Heart right ventricle (tissue), 16 donors: Measurements from ENCODE around the gene C1R. TPM values are rescaled to one million over a fixed set of nuclear protein-coding genes. Genes with fewer than 3 reads are reported as not detected.
"Not testable (repeated sequence)": the region's sequence is repeated elsewhere in the genome, so short reads cannot be mapped to it uniquely, and the experiment has no call there.

Experiments
- ATAC-seq, 8 donors: fragments of 200-7000 bp; cut with Tn5 transposase; one replicate each; pipeline ENCODE4 v1.9.1; 2020; ENCODE audit warnings: mild to moderate bottlenecking in 8 of 8, moderate library complexity in 8 of 8, moderate number of reproducible peaks in 1 of 8
- DNase-seq, 2 donors: peaks; one replicate each; pipeline ENCODE4 v3.0.0-alpha.2; 2020
- H3K27ac ChIP-seq, 10 donors: fragments of 200-600 bp; sonication (generic) in 2 of 10; one replicate each; pipeline versions ENCODE4 v1.5.0 to v1.8.0; 2020 to 2022; ENCODE audit warnings: mild to moderate bottlenecking in 3 of 10
- H3K27me3 ChIP-seq, 7 donors: fragments of 200-600 bp; one replicate each; pipeline ENCODE4 v1.8.0; 2021 to 2022; ENCODE audit warnings: mild to moderate bottlenecking in 2 of 7
- H3K36me3 ChIP-seq, 9 donors: fragments of 200-600 bp; sonication (generic) in 1 of 9; one replicate each; pipeline versions ENCODE4 v1.5.0 to v1.8.0; 2020 to 2022; ENCODE audit warnings: mild to moderate bottlenecking in 2 of 9
- H3K4me1 ChIP-seq, 9 donors: fragments of 200-600 bp; sonication (generic) in 1 of 9; one replicate each; pipeline versions ENCODE4 v1.5.0 to v1.8.0; 2020 to 2022; ENCODE audit warnings: mild to moderate bottlenecking in 4 of 9
- H3K4me3 ChIP-seq, 10 donors: fragments of 200-600 bp; sonication (generic) in 2 of 10; one replicate each; pipeline versions ENCODE4 v1.5.0 to v1.8.0; 2020 to 2022; ENCODE audit warnings: mild to moderate bottlenecking in 7 of 10, moderate library complexity in 2 of 10
- H3K9me3 ChIP-seq, 11 donors: fragments of 200-600 bp in 10 of 11; sonication (generic) in 2 of 11; one replicate each; pipeline versions ENCODE4 v1.5.0 to v1.8.0; 2013 to 2022; ENCODE audit warnings: mild to moderate bottlenecking in 2 of 11, control low read depth in 1 of 11, moderate library complexity in 1 of 11
- CTCF ChIP-seq, 9 donors: fragments of 200-600 bp; sonication (generic) in 2 of 9; IDR thresholded peaks; one replicate each; pipeline versions ENCODE4 v1.5.0 to v1.8.0; 2021 to 2022; ENCODE audit warnings: antibody characterized with exemption in 9 of 9, mild to moderate bottlenecking in 5 of 9, moderate library complexity in 1 of 9
- WGBS, 2 donors: extraction: QIAGEN DNeasy Blood & Tissue Kit; methylation state at CpG; one replicate each; pipeline ENCODE4 v1.1.7; 2013; ENCODE audit warnings: inconsistent platforms in 1 of 2; 5-methylcytosine and 5-hydroxymethylcytosine counted together
- intact Hi-C, 10 donors: fragments of 100-400 bp; cut with DNase I; formaldehyde crosslinking; loops; one replicate each; pipeline versions ENCODE4 v1.11.1 to v1.14.2; 2022
- polyA plus RNA-seq, 2 donors: library from polyadenylated mRNA; stranded (reverse); fragments of 200-250 nt; gene quantifications; one replicate each; pipeline ENCODE4 v1.2.3, GENCODE V29; 2013
- total RNA-seq, 10 donors: library from RNA; stranded (reverse); fragmentation: NEBNext Ultra II Directional in 3 of 10; extraction: Animal tissue kit (Norgen Biotek cat#: 25700) in 3 of 10; gene quantifications; one replicate each; pipeline versions ENCODE4 v1.2.1 to v1.2.4, GENCODE V29; 2021 to 2023
- donor health status: Arrhythmogenic right ventricular cardiomyopathy.
- donor health status: ischemic (EF 13 %, LVEDD 7.1; RV severe dilation, severe dysfunction).
- donor health status: healthy with polysubstance abuse.
- donor health status: DM: no; HTN: yes; CAD: no.
- donor health status: DM: no; HTN: no; CAD: no.
- donor health status: ischemic (EF 25% LVEDD 6.9; RV normal size, moderate dysfunction).
- donor health status: ischemic (EF 25% LVEDD 5.7; RV mildly dilated, moderate dysfunction).
- donor health status: healthy.
- donor health status: DM: yes; HTN: yes; CAD: no.
- donor health status: Ischemic cardiomyopathy.
- donor health status: ischemic (EF 35%, LVEDD 5.7; RV mildly dilated, moderate dysfunction).
- donor health status: nonischemic (EF 11% LVEDD 7.7; RV severe dilation, severe dysfunction).
- donor health status: DM: yes; HTN: yes; CAD: no.
- donor health status: PGD.
- donor health status: ischemic (EF 29% LVEDD 5.4; RV normal size, mild dysfunction).
- donor health status: nonischemic (EF 23%, LVEDD 6.1; RV moderate dilation, normal function).

Gene C1R
- total and polyA plus RNA-seq, 12 donors = 19.9 to 238 (median 71.9) TPM

GRCh38 chr12:7108003-7108795, 16.0 kb upstream of the C1R start:
- Histone ChIP-seq H3K27ac (peak overlapping the region; percentile 70 to 98 (median 89)), H3K27me3 (no peaks in the 10 kb centered on the region), H3K4me3 (peak overlapping the region in 9 of 10 donors; percentile 41 to 70 (median 63)), H3K36me3 (peaks cover 0 to 26% (median 0%) of the 10 kb centered on the region in 9 donors), H3K4me1 (peaks cover 0 to 38% (median 11%) of the 10 kb centered on the region in 9 donors), H3K9me3 (peaks cover 0 to 13% (median 3%) of the 10 kb centered on the region in 11 donors)
- 17 to 23% methylated on average over 30 of the region's 30 CpGs for WGBS, 2 donors
- no peak for TF ChIP-seq CTCF (IDR thresholded peaks at IDR 0.05)
- DNase-seq = peak; percentile 54 to 78
- intact Hi-C loops = loop anchor here in 5 of 10 donors (2.0 to 10.0 kb wide), 4 partner anchors 46 to 163 kb away; partner anchors contain the start of genes C1S (in 4 of the 5), C12orf57 (in 1 of the 5) and RNU7-1 (in 1 of the 5)
- ATAC-seq = peak; percentile 80 to 93 (median 88)

- TF ChIP-seq CTCF (IDR thresholded peaks at IDR 0.05) = no peak
- Histone ChIP-seq H3K4me1 (peaks cover 0 to 36% (median 10%) of the 10 kb centered on the region in 9 donors), H3K36me3 (peaks cover 0 to 29% (median 0%) of the 10 kb centered on the region in 9 donors), H3K27ac (peak overlapping the region; percentile 70 to 98 (median 89)), H3K9me3 (peaks cover 0 to 13% (median 3%) of the 10 kb centered on the region in 11 donors), H3K27me3 (no peaks in the 10 kb centered on the region), H3K4me3 (peak overlapping the region in 9 of 10 donors; percentile 41 to 70 (median 63))
- ATAC-seq (no peak), DNase-seq (no peak)
- intact Hi-C loops = loop anchor here in 5 of 10 donors (2.0 to 10.0 kb wide), 4 partner anchors 45 to 163 kb away; partner anchors contain the start of genes C1S (in 4 of the 5), C12orf57 (in 1 of the 5) and RNU7-1 (in 1 of the 5)
- WGBS, 2 donors = 65 to 78% methylated on average over 3 of the region's 3 CpGs
These were observed 15.4 kb upstream of the C1R start for GRCh38 chr12:7107636-7108002.

- Histone ChIP-seq H3K4me1 (peaks cover 0 to 35% (median 10%) of the 10 kb centered on the region in 9 donors), H3K27ac (peak overlapping the region in 3 of 10 donors; percentile 86 to 98 (median 90)), H3K9me3 (peaks cover 0 to 13% (median 3%) of the 10 kb centered on the region in 11 donors), H3K4me3 (peak overlapping the region in 3 of 10 donors; percentile 61 to 70 (median 67)), H3K36me3 (peaks cover 0 to 30% (median 0%) of the 10 kb centered on the region in 9 donors)
- 99 to 100% methylated on average over 5 of the region's 5 CpGs for WGBS, 2 donors
- not testable (repeated sequence) for DNase-seq, H3K27me3 ChIP-seq, ATAC-seq
- intact Hi-C loops = loop anchor here in 3 of 10 donors (5.0 to 10.0 kb wide), 3 partner anchors 45 to 162 kb away; partner anchors contain the start of genes C12orf57 (in 1 of the 3), C1S (in 1 of the 3) and RNU7-1 (in 1 of the 3)
These were observed 14.9 kb upstream of the C1R start for GRCh38 chr12:7107181-7107580.

GRCh38 chr12:7106082-7106481, 13.8 kb upstream of the C1R start:
- TF ChIP-seq CTCF (IDR thresholded peaks at IDR 0.05) = no peak
- H3K27me3 ChIP-seq = no peaks in the 10 kb centered on the region
- no peak overlapping the region for H3K4me3 ChIP-seq
- peaks cover 0 to 41% (median 10%) of the 10 kb centered on the region in 9 donors for H3K4me1 ChIP-seq
- 90 to 100% methylated on average over 1 of the region's 1 CpG for whole genome bisulfite sequencing, 2 donors
- ATAC-seq = no peak
- intact Hi-C loops = loop anchor here in 3 of 10 donors (5.0 to 10.0 kb wide), 3 partner anchors 44 to 161 kb away; partner anchors contain the start of genes C12orf57 (in 1 of the 3), C1S (in 1 of the 3) and RNU7-1 (in 1 of the 3)
- H3K9me3 ChIP-seq = peaks cover 0 to 13% (median 3%) of the 10 kb centered on the region in 11 donors
- no peak for DNase-seq
- H3K36me3 ChIP-seq = peaks cover 0 to 40% (median 0%) of the 10 kb centered on the region in 9 donors
- H3K27ac ChIP-seq = no peak overlapping the region
